Skeletal muscle tissue (tissue), 4 donors: ENCODE measurements around the gene S100P. TPM values are rescaled to one million over a fixed set of nuclear protein-coding genes. Genes with fewer than 3 reads are reported as not detected.
A peak's percentile ranks its signal among the peaks of the same experiment; 100 is the strongest.
"Not testable (repeated sequence)": the region's sequence is repeated elsewhere in the genome, so short reads cannot be mapped to it uniquely, and the experiment has no call there.

Experiments used
- H3K27ac ChIP-seq: one replicate; pipeline ENCODE4 v1.7.0; 2013; ENCODE audit warnings: mild to moderate bottlenecking, low read depth, low read length, inconsistent platforms
- H3K27me3 ChIP-seq, 3 donors: one replicate each; pipeline ENCODE4 v1.7.0; 2013; ENCODE audit warnings: low read length in 3 of 3; ENCODE audit not compliant: control insufficient read depth in 3 of 3, insufficient read depth in 3 of 3
- H3K36me3 ChIP-seq, 3 donors: one replicate each; pipeline ENCODE4 v1.7.0; 2013; ENCODE audit warnings: low read length in 3 of 3; ENCODE audit not compliant: control insufficient read depth in 3 of 3, insufficient read depth in 3 of 3
- H3K4me1 ChIP-seq, 3 donors: one replicate each; pipeline ENCODE4 v1.7.0; 2013; ENCODE audit warnings: low read length in 3 of 3, mild to moderate bottlenecking in 3 of 3; ENCODE audit not compliant: control insufficient read depth in 3 of 3, insufficient read depth in 3 of 3
- H3K4me3 ChIP-seq, 3 donors: one replicate each; pipeline ENCODE4 v1.7.0; 2013; ENCODE audit warnings: low read length in 3 of 3
- H3K9ac ChIP-seq, 3 donors: one replicate each; pipeline ENCODE4 v1.7.0; 2013; ENCODE audit warnings: low read length in 3 of 3, mild to moderate bottlenecking in 3 of 3, moderate library complexity in 2 of 3, low read depth in 1 of 3
- H3K9me3 ChIP-seq, 3 donors: one replicate each; pipeline ENCODE4 v1.7.0; 2013; ENCODE audit warnings: low read length in 3 of 3; ENCODE audit not compliant: control insufficient read depth in 3 of 3
- total RNA-seq: library from RNA; depleted of rRNA; stranded (reverse); fragments of >200 nt; gene quantifications from one replicate; pipeline ENCODE4 v1.2.3, GENCODE V29; 2014
- donor health status: Osteomylitis.

S100P gene
- total RNA-seq, 1 donor from 2014 or later = 0.52 TPM

DNA sequence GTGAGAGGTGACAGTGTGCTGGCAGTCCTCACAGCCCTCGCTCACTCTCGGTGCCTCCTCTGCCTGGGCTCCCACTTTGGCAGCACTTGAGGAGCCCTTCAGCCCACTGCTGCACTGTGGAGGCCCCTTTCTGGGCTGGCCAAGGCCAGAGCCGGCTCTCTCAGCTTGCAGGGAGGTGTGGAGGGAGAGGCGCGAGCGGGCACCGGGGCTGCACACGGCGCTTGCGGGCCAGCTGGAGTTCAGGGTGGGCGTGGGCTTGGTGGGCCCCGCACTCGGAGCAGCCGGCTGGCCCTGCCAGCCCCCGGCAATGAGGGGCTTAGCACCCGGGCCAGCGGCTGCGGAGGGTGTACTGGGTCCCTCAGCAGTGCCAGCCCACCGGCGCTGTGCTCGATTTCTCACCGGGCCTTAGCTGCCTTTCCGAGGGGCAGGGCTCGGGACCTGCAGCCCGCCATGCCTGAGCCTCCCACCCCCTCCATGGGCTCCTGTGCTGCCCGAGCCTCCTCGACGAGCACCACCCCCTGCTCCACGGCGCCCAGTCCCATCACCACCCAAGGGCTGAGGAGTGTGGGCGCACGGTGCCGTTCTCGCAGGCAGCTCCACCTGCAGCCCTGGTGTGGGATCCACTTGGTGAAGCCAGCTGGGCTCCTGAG is 21.0 kb upstream of the S100P start:
- H3K36me3 ChIP-seq = peaks cover 0 to 12% (median 9%) of the 10 kb centered on the region in 3 donors
- H3K27me3 ChIP-seq, H3K27ac ChIP-seq, H3K9me3 ChIP-seq: not testable (repeated sequence)
- H3K9ac ChIP-seq = peak overlapping the region in 1 of 3 donors; percentile 89
- peaks cover 28 to 31% (median 28%) of the 10 kb centered on the region in 3 donors for H3K4me1 ChIP-seq
- H3K4me3 ChIP-seq = peak overlapping the region in 2 of 3 donors; percentile 76 to 77

DNA sequence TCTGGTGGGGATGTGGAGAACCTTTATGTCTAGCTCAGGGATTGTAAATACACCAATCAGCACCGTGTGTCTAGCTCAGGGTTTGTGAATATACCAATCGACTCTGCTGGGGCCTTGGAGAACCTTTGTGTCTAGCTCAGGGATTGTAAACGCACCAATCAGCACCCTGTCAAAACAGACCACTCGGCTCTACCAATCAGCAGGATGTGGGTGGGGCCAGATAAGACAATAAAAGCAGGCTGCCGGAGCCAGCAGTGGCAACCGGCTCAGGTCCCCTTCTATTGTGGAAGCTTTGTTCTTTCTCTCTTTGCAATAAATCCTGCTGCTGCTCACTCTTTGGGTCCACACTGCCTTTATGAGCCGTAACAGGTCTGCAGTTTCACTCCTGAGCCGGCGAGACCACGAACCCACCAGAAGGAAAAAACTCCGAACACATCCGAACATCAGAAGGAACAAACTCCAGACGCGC is 20.5 kb upstream of the S100P start:
- Histone ChIP-seq H3K4me3 (peak overlapping the region; percentile 76 to 81 (median 77)), H3K36me3 (peaks cover 0 to 11% (median 9%) of the 10 kb centered on the region in 3 donors), H3K9ac (peak overlapping the region; percentile 70 to 89 (median 79)), H3K27ac (peak overlapping the region; percentile 77), H3K4me1 (peaks cover 28 to 31% (median 28%) of the 10 kb centered on the region in 3 donors)
- not testable (repeated sequence) for H3K9me3 ChIP-seq, H3K27me3 ChIP-seq

DNA sequence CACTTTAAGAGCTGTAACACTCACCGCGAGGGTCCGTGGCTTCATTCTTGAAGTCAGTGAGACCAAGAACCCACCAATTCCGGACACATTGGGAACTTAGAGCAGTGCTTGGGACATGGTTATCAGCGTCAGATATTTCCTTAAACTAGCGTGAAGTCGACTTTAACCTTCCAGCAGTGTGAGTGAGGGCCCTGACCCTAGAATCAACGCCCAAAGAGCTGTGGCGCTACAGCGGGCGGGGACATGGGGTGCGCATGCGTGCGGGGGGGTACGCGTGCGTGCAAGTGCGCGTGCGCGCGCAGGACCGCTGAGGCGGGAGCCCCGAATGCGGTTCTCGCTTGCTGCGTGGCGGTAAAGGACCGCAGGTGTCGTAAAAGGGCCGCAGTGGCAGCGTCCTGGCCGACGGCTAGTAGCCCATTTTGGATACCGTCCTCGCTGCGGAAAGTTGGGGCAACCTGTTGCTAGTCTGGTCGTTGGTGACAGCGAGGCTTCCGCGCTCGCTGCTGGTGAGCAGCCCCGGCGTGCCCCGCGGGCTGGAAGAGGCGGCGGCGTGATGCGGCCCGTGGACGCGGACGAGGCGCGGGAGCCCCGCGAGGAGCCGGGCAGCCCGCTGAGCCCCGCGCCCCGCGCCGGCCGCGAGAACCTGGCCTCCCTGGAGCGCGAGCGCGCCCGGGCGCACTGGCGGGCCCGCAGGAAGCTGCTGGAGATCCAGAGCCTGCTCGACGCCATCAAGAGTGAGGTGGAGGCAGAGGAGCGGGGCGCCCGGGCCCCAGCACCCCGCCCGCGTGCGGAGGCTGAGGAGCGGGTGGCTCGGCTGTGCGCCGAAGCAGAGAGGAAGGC is 19.8 kb upstream of the S100P start:
- Histone ChIP-seq H3K4me1 (peaks cover 28 to 31% (median 28%) of the 10 kb centered on the region in 3 donors), H3K9me3 (no peaks in the 10 kb centered on the region), H3K4me3 (peak overlapping the region; percentile 76 to 81 (median 77)), H3K9ac (peak overlapping the region; percentile 70 to 89 (median 79)), H3K36me3 (peaks cover 0 to 9% (median 8%) of the 10 kb centered on the region in 3 donors), H3K27me3 (no peaks in the 10 kb centered on the region), H3K27ac (peak overlapping the region; percentile 77)

DNA sequence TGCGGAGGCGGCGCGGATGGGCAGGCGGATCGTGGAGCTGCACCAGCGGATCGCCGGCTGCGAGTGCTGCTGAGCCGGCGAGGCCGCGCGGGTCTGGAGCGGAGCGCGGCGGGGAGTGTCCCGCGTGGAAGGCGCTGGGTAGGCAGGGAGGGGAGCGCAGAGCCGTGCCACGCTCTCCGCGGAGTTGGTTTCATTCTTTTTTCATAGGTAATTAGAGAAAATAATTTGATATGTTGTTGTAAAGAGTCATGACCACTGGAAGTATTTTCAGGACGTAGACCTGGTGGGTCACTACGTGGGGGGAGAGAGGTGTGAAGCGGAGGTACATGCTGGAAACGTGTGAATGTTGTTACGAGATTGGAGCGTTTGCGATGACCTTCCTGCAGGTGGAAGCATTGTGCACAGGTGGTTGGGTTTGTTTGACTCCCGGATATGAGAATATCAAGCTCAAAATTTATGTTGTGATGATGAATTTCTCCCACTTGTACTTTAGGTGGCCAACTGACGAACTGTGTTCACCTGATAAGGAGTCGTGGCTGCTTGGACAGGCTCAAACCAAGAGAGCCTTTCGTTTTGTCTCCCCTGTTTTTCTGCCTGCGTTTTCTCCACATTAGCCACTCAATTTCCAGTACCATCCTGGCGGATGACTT is 19.1 kb upstream of the S100P start:
- Histone ChIP-seq H3K9ac (peak overlapping the region; percentile 67 to 89 (median 70)), H3K9me3 (no peaks in the 10 kb centered on the region), H3K4me3 (peak overlapping the region; percentile 76 to 81 (median 77)), H3K27me3 (no peaks in the 10 kb centered on the region), H3K27ac (peak overlapping the region; percentile 77), H3K36me3 (peaks cover 0 to 9% (median 8%) of the 10 kb centered on the region in 3 donors), H3K4me1 (peaks cover 28 to 31% (median 28%) of the 10 kb centered on the region in 3 donors)

DNA sequence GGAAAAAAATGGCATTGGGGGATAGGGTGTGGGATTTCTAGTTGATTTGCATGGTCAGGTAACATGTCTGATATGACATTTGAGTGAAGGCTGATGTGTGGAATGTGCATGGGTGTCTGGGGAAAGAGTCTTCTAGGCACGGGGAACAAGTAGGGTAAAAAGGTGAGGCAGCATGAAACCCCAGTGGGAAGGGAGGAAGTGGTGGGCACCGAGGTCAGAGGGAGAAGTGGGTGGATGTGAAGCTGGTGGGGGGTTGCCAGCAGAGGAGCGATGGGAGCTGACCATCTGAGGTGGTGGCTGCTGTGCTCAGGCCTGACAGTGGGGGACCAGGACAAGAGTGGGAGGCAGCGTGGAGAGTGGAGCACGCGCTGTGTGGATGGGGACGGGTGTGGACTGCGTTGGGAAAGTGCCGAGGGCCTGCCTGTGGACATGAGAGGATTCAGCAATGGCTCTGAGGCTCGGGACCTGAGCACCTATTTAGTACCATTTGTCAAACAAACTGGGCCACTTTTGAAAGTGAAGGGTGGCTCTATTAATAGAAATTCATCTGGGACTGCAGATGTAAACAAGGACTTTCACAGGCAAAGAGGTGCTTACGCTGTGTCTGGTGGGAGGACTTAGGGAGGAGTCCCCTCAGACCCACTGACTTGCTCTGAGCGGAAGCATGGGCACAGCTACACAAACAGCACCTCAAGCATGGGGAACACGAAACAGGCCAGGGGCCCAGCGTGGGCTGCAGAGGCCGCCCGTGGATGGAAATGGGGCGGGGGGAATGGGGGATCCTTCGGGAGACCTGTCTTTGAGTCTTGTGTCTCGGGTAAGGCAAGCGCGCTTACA is 16.7 kb upstream of the S100P start:
- H3K4me3 ChIP-seq = peak overlapping the region in 2 of 3 donors; percentile 22 to 27
- peaks cover 0 to 9% (median 6%) of the 10 kb centered on the region in 3 donors for H3K36me3 ChIP-seq
- peaks cover 28 to 31% (median 28%) of the 10 kb centered on the region in 3 donors for H3K4me1 ChIP-seq
- no peak overlapping the region for H3K27ac ChIP-seq
- no peaks in the 10 kb centered on the region for H3K9me3 ChIP-seq
- peak overlapping the region in 1 of 3 donors; percentile 66 for H3K9ac ChIP-seq
- no peaks in the 10 kb centered on the region for H3K27me3 ChIP-seq

GRCh38 chr4:6680372-6681034 is 13.2 kb upstream of the S100P start:
- no peak overlapping the region for H3K4me3 ChIP-seq
- no peaks in the 10 kb centered on the region for H3K9me3 ChIP-seq
- peaks cover 0 to 9% (median 3%) of the 10 kb centered on the region in 3 donors for H3K36me3 ChIP-seq
- H3K9ac ChIP-seq = no peak overlapping the region
- H3K4me1 ChIP-seq = peaks cover 15 to 20% (median 18%) of the 10 kb centered on the region in 3 donors
- no peaks in the 10 kb centered on the region for H3K27me3 ChIP-seq
- no peak overlapping the region for H3K27ac ChIP-seq

DNA sequence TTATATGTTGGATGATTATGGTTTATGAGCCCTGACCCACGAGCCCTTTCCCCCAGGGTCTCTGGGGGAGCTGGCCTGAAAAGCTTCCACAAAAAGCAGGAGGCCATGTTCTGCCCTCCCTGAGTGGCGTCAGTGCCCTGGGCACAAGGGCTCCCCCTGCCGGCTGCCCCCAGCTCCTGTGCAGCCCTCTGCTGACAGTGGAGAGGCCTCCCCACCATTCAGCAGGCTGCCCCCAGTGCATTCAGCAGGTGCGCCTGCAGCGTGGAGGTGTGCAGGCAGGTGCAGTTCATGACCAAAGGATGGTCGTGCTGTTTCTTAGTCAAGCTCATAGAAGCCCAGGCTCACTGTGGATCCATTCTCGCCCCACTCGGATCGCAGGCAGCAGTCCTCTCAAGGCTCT is 12.5 kb upstream of the S100P start:
- H3K9ac ChIP-seq = no peak overlapping the region
- H3K36me3 ChIP-seq = peaks cover 0 to 5% (median 2%) of the 10 kb centered on the region in 3 donors
- H3K4me1 ChIP-seq = peaks cover 8 to 13% (median 11%) of the 10 kb centered on the region in 3 donors
- no peaks in the 10 kb centered on the region for H3K27me3 ChIP-seq
- H3K9me3 ChIP-seq = no peaks in the 10 kb centered on the region
- H3K27ac ChIP-seq = no peak overlapping the region
- no peak overlapping the region for H3K4me3 ChIP-seq

DNA sequence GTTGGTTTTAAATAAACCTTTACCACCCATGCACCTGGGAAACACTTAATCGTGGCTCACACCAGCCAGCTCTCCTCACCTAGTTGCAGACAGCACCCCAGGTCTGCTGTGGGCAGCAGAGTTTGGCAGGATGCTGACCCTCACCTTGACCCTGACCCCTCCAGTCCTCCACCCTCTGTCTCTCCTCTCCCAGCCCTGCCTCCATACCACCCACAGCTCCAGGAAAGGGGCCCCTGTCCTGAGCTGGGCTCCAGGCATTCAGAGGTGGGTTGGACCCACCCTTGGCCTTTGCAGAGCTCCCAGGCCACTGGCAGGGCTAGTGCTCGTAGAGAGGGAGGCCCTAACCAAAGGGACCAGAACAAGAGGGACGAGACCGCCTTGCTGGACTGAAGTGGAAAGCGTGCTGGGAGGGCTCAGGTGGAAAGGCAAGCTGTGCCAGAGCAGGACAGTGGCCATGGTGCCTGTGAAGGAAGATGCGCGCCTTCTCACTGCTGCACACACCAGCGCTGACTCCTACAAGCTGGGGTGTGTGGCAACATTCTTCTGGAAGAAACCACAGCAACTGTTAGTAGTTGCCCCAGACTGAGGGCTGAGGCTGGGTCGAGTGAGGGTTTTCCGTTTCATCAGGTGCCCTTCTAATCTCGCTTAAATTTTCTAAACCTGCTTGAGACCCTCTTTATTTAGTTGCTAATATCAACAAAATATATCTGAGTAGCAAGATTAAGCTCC is 10.7 kb upstream of the S100P start:
- no peak overlapping the region for H3K4me3 ChIP-seq
- H3K4me1 ChIP-seq = no peaks in the 10 kb centered on the region
- no peaks in the 10 kb centered on the region for H3K9me3 ChIP-seq
- no peak overlapping the region for H3K27ac ChIP-seq
- H3K27me3 ChIP-seq = no peaks in the 10 kb centered on the region
- H3K9ac ChIP-seq = peak overlapping the region in 1 of 3 donors; percentile 16
- H3K36me3 ChIP-seq = no peaks in the 10 kb centered on the region
